Measurements from ENCODE around the gene SMDT1. TPM values are rescaled to one million over a fixed set of nuclear protein-coding genes. Genes with fewer than 3 reads are reported as not detected.

SMDT1 gene
- polyA plus RNA-seq, 3 donors, result 41.8 to 182 (median 180) TPM

- DNase-seq, result no peak
- H3K79me2 ChIP-seq (ENCODE audit: insufficient read depth, low read length), result peaks cover 67% of the 10 kb centered on the region
- intact Hi-C loops (cut with micrococcal nuclease), result no loop called here
Measured at GRCh38 chr22:42086051-42086450, 6.6 kb downstream of the SMDT1 start.

More at GRCh38 chr22:42086051-42086450, 6.6 kb downstream of the SMDT1 start:
- no peak overlapping the region for H3K9ac ChIP-seq (ENCODE audit: insufficient read depth, low read length, poor library complexity, severe bottlenecking)
- peaks cover 39 to 65% of the 10 kb centered on the region in 2 donors for H3K36me3 ChIP-seq (replicated peaks in 1 of 2; ENCODE audit: control insufficient read depth in 1 of 2, insufficient read depth in 2 of 2, low read length in 2 of 2)
- WGBS (ENCODE audit: insufficient coverage), result 88% methylated on average over 1 of the region's 6 CpGs
- Mint-ChIP-seq H3K9me3 (peaks cover 0 to 2% (median 0%) of the 10 kb centered on the region in 7 donors), H3K4me1 (peaks cover 23% of the 10 kb centered on the region), H3K4me3 (no peak overlapping the region), H3K27ac (no peak overlapping the region), H3K36me3 (peaks cover 53 to 60% of the 10 kb centered on the region in 2 donors), H3K27me3 (ENCODE audit: low read depth in 3 of 3) (no peaks in the 10 kb centered on the region)
- H4K20me1 ChIP-seq (ENCODE audit: insufficient read depth, low read length), result peaks cover 25% of the 10 kb centered on the region
- H3K27ac ChIP-seq (ENCODE audit: low read depth in 1 of 2, low read length in 2 of 2), result peak overlapping the region in 1 of 2 donors; percentile 48
- no peak overlapping the region for H2AFZ ChIP-seq (ENCODE audit: insufficient read depth, low read depth, low read length, poor library complexity, severe bottlenecking)
- H3K4me1 ChIP-seq (ENCODE audit: control insufficient read depth in 1 of 2, insufficient read depth in 2 of 2, low read length in 2 of 2), result peaks cover 9 to 26% of the 10 kb centered on the region in 2 donors
- no peak overlapping the region for H3K4me2 ChIP-seq (replicated peaks; ENCODE audit: extremely low read depth, low read length, poor library complexity, severe bottlenecking)
- no peaks in the 10 kb centered on the region for H3K27me3 ChIP-seq (ENCODE audit: control insufficient read depth in 2 of 2, insufficient read depth in 2 of 2, low read length in 2 of 2)
- no peak overlapping the region for H3K4me3 ChIP-seq (replicated peaks in 1 of 3; ENCODE audit: low read depth in 2 of 3, low read length in 3 of 3)
- no peaks in the 10 kb centered on the region for H3K9me3 ChIP-seq (replicated peaks in 1 of 2; ENCODE audit: control insufficient read depth in 1 of 2, insufficient read depth in 1 of 2, low read length in 2 of 2)
- no peak for TF ChIP-seq CTCF (IDR thresholded peaks at IDR 0.05)
